HepG2 (cell line): ENCODE measurements around the gene CREM. TPM values are rescaled to one million over a fixed set of nuclear protein-coding genes. Genes with fewer than 3 reads are reported as not detected.

Experiments
- ATAC-seq: fragments of 200-7000 bp; cut with Tn5 transposase; 3 replicates; pipeline ENCODE4 v1.9.1; 2020; ENCODE audit warnings: mild to moderate bottlenecking, moderate library complexity
- BruUV-seq: library from RNA; stranded (reverse); fragments of 400-500 nt; replicated peaks from 2 replicates; lab custom pipeline; 2021; lab: Mats Ljungman, UMichigan
- CTCF ChIA-PET: fragments of 300-600 bp; formaldehyde crosslinking; extraction: SDS; loops from one replicate; lab custom pipeline; 2021; ENCODE audit warnings: low total read pairs, inconsistent platforms, low intra/inter-chr PET ratio; lab: Yijun Ruan, JAX
- POLR2A ChIA-PET: fragments of 350-600 bp; sonication (Branson Sonifier 250); formaldehyde crosslinking; loops from one replicate; lab custom pipeline; 2020; ENCODE audit warnings: antibody characterized with exemption, inconsistent platforms; lab: Yijun Ruan, JAX
- DNase-seq: peaks from one replicate; pipeline ENCODE4 v3.0.0-alpha.2; 2015; ENCODE audit warnings: low spot score
- FAIRE-seq: peaks from 3 replicates; lab custom pipeline; 2011; peaks lifted over from hg19 to GRCh38; lab: Jason Lieb, UNC
- H2AFZ ChIP-seq: one replicate; pipeline ENCODE4 v1.6.1; 2011; ENCODE audit warnings: low read length, inconsistent platforms
- H3K27ac ChIP-seq: fragments of 300-600 bp; 3 replicates; pipeline ENCODE4 v1.8.0; 2011; ENCODE audit warnings: mixed run types, mild to moderate bottlenecking, mixed read lengths, low read length, inconsistent platforms; ENCODE audit not compliant: insufficient read depth; ENCODE audit errors: extremely low read length
- H3K27me3 ChIP-seq, 2 experiments: fragments of 200-600 bp in 1 of 2; 2 replicates in 1 of 2; 3 replicates in 1 of 2; pipeline versions ENCODE4 v1.6.0 to v1.8.0; 2011; ENCODE audit warnings: low read length in 2 of 2, mild to moderate bottlenecking in 2 of 2, moderate library complexity in 2 of 2, inconsistent platforms in 1 of 2; ENCODE audit not compliant: insufficient read depth in 2 of 2, control insufficient read depth in 1 of 2
- H3K36me3 ChIP-seq, 2 experiments: fragments of 200-600 bp in 1 of 2; replicated peaks in 1 of 2; 2 replicates in 1 of 2; 3 replicates in 1 of 2; pipeline versions ENCODE4 v1.5.1 to v1.8.0; 2011; ENCODE audit warnings: low read length in 2 of 2, inconsistent platforms in 1 of 2; ENCODE audit not compliant: insufficient read depth in 2 of 2, control insufficient read depth in 1 of 2
- H3K4me1 ChIP-seq: 2 replicates; pipeline ENCODE4 v1.5.1; 2012; ENCODE audit warnings: low read length, inconsistent platforms; ENCODE audit not compliant: insufficient read depth
- H3K4me2 ChIP-seq: 2 replicates; pipeline ENCODE4 v1.6.0; 2011; ENCODE audit warnings: low read depth, low read length, inconsistent platforms
- H3K4me3 ChIP-seq, 3 experiments: fragments of 200-600 bp in 1 of 3; sonication (generic), shearing (Covaris generic) in 1 of 3; replicated peaks in 1 of 3; 2 replicates each; pipeline ENCODE4 v1.5.1; 2011 to 2016; ENCODE audit warnings: low read length in 3 of 3, inconsistent platforms in 2 of 3, low read depth in 2 of 3, mild to moderate bottlenecking in 2 of 3, control low read depth in 1 of 3, mixed read lengths in 1 of 3; ENCODE audit not compliant: insufficient read depth in 1 of 3
- H3K79me2 ChIP-seq: one replicate; pipeline ENCODE4 v1.6.1; 2011; ENCODE audit warnings: low read length, inconsistent platforms; ENCODE audit not compliant: insufficient read depth
- H3K9ac ChIP-seq: 2 replicates; pipeline ENCODE4 v1.6.0; 2011; ENCODE audit warnings: mild to moderate bottlenecking, low read depth, low read length, inconsistent platforms; ENCODE audit not compliant: insufficient read depth
- H3K9me3 ChIP-seq: 2 replicates; pipeline ENCODE4 v1.5.1; 2012; ENCODE audit warnings: mild to moderate bottlenecking, low read length
- H4K20me1 ChIP-seq: 2 replicates; pipeline ENCODE4 v1.6.0; 2011; ENCODE audit warnings: inconsistent platforms, mild to moderate bottlenecking, low read length, moderate library complexity; ENCODE audit not compliant: insufficient read depth
- ATF4 ChIP-seq, 2 experiments: fragments of 450-650 bp in 1 of 2; sonication (generic) in 1 of 2; formaldehyde crosslinking; IDR thresholded peaks; 2 replicates each; pipeline versions ENCODE4 v1.5.0 to v1.8.0; 2020 to 2022; ENCODE audit warnings: mild to moderate bottlenecking in 1 of 2, missing genetic modification reagents in 1 of 2
- BCLAF1 ChIP-seq: fragments of 450-650 bp; IDR thresholded peaks from 2 replicates; pipeline ENCODE4 v1.6.1; 2017; ENCODE audit warnings: mild to moderate bottlenecking
- CENPBD1 ChIP-seq: sonication (generic); formaldehyde crosslinking; IDR thresholded peaks from 2 replicates; pipeline ENCODE4 v1.8.0; 2022; ENCODE audit warnings: missing genetic modification reagents, low read depth, mild to moderate bottlenecking, borderline replicate concordance
- DMAP1 ChIP-seq: IDR thresholded peaks from 2 replicates; pipeline ENCODE4 v1.6.1; 2016
- EHMT2 ChIP-seq: fragments of 200-600 bp; sonication (generic); IDR thresholded peaks from 2 replicates; pipeline ENCODE4 v1.7.0; 2017; ENCODE audit warnings: antibody characterized with exemption, low read depth, low read length, borderline replicate concordance
- MED1 ChIP-seq: sonication (generic); formaldehyde crosslinking; IDR thresholded peaks from 2 replicates; pipeline ENCODE4 v1.4.0; 2020; ENCODE audit warnings: missing genetic modification reagents
- POGZ ChIP-seq: sonication (generic); formaldehyde crosslinking; IDR thresholded peaks from 2 replicates; pipeline ENCODE4 v1.4.0; 2020; ENCODE audit warnings: mild to moderate bottlenecking, missing genetic modification reagents
- PTBP1 ChIP-seq: fragments of 200-400 bp; formaldehyde crosslinking; IDR thresholded peaks from 2 replicates; pipeline ENCODE4 v1.6.1; 2018; ENCODE audit warnings: low read length, low read depth; ENCODE audit not compliant: poor library complexity, severe bottlenecking
- RNF219 ChIP-seq: sonication (generic); formaldehyde crosslinking; IDR thresholded peaks from 2 replicates; pipeline ENCODE4 v1.5.0; 2020; ENCODE audit warnings: mild to moderate bottlenecking, missing genetic modification reagents
- TCF12 ChIP-seq, 2 experiments: fragments of 450-650 bp in 1 of 2; sonication (generic) in 1 of 2; formaldehyde crosslinking in 1 of 2; IDR thresholded peaks; 2 replicates each; pipeline versions ENCODE4 v1.6.1 to v1.8.0; 2017 to 2022; ENCODE audit warnings: antibody characterized with exemption in 1 of 2, mild to moderate bottlenecking in 1 of 2, missing genetic modification reagents in 1 of 2, moderate library complexity in 1 of 2
- U2AF1 ChIP-seq: fragments of 200-400 bp; formaldehyde crosslinking; optimal IDR thresholded peaks from 2 replicates; pipeline ENCODE3; 2017; ENCODE audit warnings: mild to moderate bottlenecking, low read depth, low read length
- ZBTB37 ChIP-seq: sonication (generic); formaldehyde crosslinking; IDR thresholded peaks from 2 replicates; pipeline ENCODE4 v1.4.0; 2020; ENCODE audit warnings: mild to moderate bottlenecking, missing genetic modification reagents
- ZNF780A ChIP-seq: sonication (generic); formaldehyde crosslinking; IDR thresholded peaks from 2 replicates; pipeline ENCODE4 v1.8.0; 2022; ENCODE audit warnings: mild to moderate bottlenecking, missing genetic modification reagents, moderate library complexity
- WGBS: methylation state at CpG from one replicate; pipeline ENCODE4 v1.1.6; 2017; ENCODE audit warnings: low lambda C conversion rate; 5-methylcytosine and 5-hydroxymethylcytosine counted together
- in situ Hi-C: cut with HindIII; loops from 2 replicates; pipeline ENCODE4 v1.10.0; 2017; ENCODE audit warnings: low pct_unique_long_range_greater_than_20kb; ENCODE audit not compliant: extremely low pct_ligation_motif_present
- intact Hi-C: fragments of 100-400 bp; cut with micrococcal nuclease; formaldehyde crosslinking; loops from one replicate; pipeline ENCODE4 v1.10.0; 2022; ENCODE audit not compliant: unreplicated experiment
- polyA plus RNA-seq, 8 experiments: library from polyadenylated mRNA; depleted of rRNA in 3 of 8; stranded (reverse) in 7 of 8; unstranded in 1 of 8; fragments of >200 nt; fragmentation: Illumina TruSeq in 4 of 8; extraction: Trizol in 4 of 8; gene quantifications; 2 replicates each; pipeline versions ENCODE4 v1.2.1 to v1.2.3, GENCODE V29; 2011 to 2016; ENCODE audit warnings: low read depth in 4 of 8, missing spikeins in 1 of 8, mixed read lengths in 1 of 8; ENCODE audit not compliant: insufficient read depth in 1 of 8
- total RNA-seq, 5 experiments: library from RNA; depleted of rRNA; stranded (reverse); fragments of >200 nt; fragmentation: Illumina TruSeq; extraction: Trizol; gene quantifications; 2 replicates each; pipeline ENCODE4 v1.2.3, GENCODE V29; 2016; ENCODE audit warnings: low read depth in 1 of 5

CREM gene
- total and polyA plus RNA-seq, 2 of the 13 experiments (the other 11 are each of a cell fraction or from before 2014, with no cell fraction given): 21.3 to 25.4 TPM

- no peak for FAIRE-seq
Measured at GRCh38 chr10:35152992-35153391, 26.3 kb downstream of the CREM start.

More at GRCh38 chr10:35152992-35153391, 26.3 kb downstream of the CREM start:
- no TSS peak for BruUV-seq
- Histone ChIP-seq H3K27ac (no peak overlapping the region), H3K4me1 (peaks cover 7% of the 10 kb centered on the region; the same call in 1 of the 2 replicates), H3K9ac (no peak overlapping the region), H3K9me3 (no peaks in the 10 kb centered on the region), H3K4me2 (no peak overlapping the region), H3K36me3 (peaks cover 2 to 4% of the 10 kb centered on the region in 2 experiments; a peak in 2 of 5 replicates), H2AFZ (no peak overlapping the region), H4K20me1 (no peaks in the 10 kb centered on the region), H3K4me3 (no peak overlapping the region), H3K27me3 (no peaks in the 10 kb centered on the region), H3K79me2 (no peaks in the 10 kb centered on the region)
- TF ChIP-seq POGZ: no peak
- TF ChIP-seq TCF12 (IDR thresholded peaks at IDR 0.05): no peak
- TF ChIP-seq TCF12 (CRISPR knock-in tag; IDR thresholded peaks at IDR 0.05): no peak
- no peak for TF ChIP-seq PTBP1
- no peak for TF ChIP-seq DMAP1 (CRISPR knock-in tag)
- no peak for TF ChIP-seq BCLAF1
- TF ChIP-seq ZBTB37 (CRISPR knock-in tag): no peak
- TF ChIP-seq MED1 (CRISPR knock-in tag): no peak
- no peak for TF ChIP-seq ATF4 (CRISPR knock-in tag; IDR thresholded peaks at IDR 0.05)
- TF ChIP-seq U2AF1: no peak
- no peak for TF ChIP-seq CENPBD1 (CRISPR knock-in tag)
- TF ChIP-seq RNF219 (CRISPR knock-in tag): no peak
- no peak for TF ChIP-seq EHMT2
- no peak for TF ChIP-seq ZNF780A (CRISPR knock-in tag)
- no peak for DNase-seq
- CTCF ChIA-PET: no interaction called here
- intact Hi-C loops: no loop called here
- WGBS: 97% methylated on average over 3 of the region's 3 CpGs
- ATAC-seq: no peak
- in situ Hi-C loops: no loop called here
- POLR2A ChIA-PET: no interaction called here
